GM23338 (cell line): ENCODE measurements around the gene PPP2R5E.

ENCODE experiments used
- CTCF ChIP-seq, 2 experiments: fragments of 200-600 bp in 1 of 2; sonication (generic) in 1 of 2; conservative IDR thresholded peaks; 2 replicates each; pipeline versions ENCODE4 v1.5.1 to v1.6.1; 2016 to 2017; ENCODE audit warnings: antibody characterized with exemption in 2 of 2, low read depth in 2 of 2, mild to moderate bottlenecking in 2 of 2, moderate library complexity in 1 of 2
- EZH2 ChIP-seq: fragments of 200-600 bp; sonication (generic); IDR thresholded peaks from one replicate; pipeline ENCODE4 v1.8.0; 2017; ENCODE audit warnings: antibody characterized with exemption, mild to moderate bottlenecking, low read depth; ENCODE audit not compliant: unreplicated experiment
- JUNB ChIP-seq: IDR thresholded peaks from one replicate; pipeline ENCODE4 v1.6.1; 2016; ENCODE audit warnings: antibody characterized with exemption; ENCODE audit not compliant: unreplicated experiment
- POLR2AphosphoS5 ChIP-seq: IDR thresholded peaks from 2 replicates; pipeline ENCODE4 v1.6.1; 2016; ENCODE audit warnings: antibody characterized with exemption, low read depth
- REST ChIP-seq: IDR thresholded peaks from one replicate; pipeline ENCODE4 v1.6.1; 2018; ENCODE audit warnings: antibody characterized with exemption; ENCODE audit not compliant: unreplicated experiment

- TF ChIP-seq CTCF (conservative IDR thresholded peaks at IDR 0.05; ENCODE audit: low read depth in 2 of 2) (no peak), EZH2 (no peak), POLR2AphosphoS5 (no peak), JUNB (no peak), REST (no peak)
Measured at GRCh38 chr14:63480599-63480998, 62.6 kb downstream of the PPP2R5E start.
